HG03064 (cell line): ENCODE results near the gene CELF5.

Source experiments
- ATAC-seq: cut with Tn5 transposase; IDR thresholded peaks from one replicate; pipeline ENCODE4 v1.9.1; 2021; ENCODE audit warnings: low read depth; ENCODE audit not compliant: unreplicated experiment

CELF5 gene

DNA sequence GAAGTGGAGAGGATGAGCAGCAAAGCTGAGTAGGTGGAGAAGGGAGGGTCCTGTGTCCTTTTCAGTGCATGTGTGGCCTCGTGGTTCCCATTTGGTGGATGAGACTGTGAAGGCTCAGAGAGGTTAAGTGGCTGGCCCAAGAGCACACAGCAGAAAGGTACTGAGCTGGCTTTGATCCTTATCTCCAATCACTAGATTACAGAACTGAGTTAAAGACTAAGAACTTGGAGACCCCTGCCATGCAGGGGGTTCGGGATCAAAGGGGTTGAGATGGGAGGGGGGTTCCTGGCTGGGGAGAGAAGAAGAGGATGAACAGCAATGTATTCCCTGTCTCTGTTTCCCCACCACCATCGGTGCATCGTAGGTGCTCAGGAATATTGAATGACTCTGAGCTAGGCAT is 11.8 kb downstream of the CELF5 start:
- ATAC-seq, result no peak

DNA sequence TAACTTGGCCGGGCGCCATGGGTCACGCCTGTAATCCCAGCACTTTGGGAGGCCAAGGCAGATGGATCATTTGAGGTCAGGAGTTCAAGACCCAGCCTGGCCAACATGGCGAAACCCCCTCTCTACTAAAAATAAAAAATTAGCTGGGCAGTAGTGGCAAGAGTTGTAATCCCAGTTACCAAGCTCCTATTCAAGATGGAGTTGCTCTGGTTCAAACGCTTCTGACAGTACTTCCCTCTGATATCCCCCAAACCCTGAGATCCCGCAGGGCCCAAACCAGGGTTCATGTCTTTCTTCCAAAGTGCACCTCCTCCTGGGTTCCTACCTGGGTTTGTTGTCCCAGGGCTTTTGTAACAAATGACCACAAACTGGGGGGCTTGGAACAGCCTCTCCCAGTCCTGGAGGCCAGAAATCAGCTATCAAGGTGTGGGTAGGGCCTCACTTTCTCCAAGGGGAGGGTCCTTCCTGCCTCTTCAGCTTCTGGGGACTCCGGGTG is 13.7 kb downstream of the CELF5 start:
- no peak for ATAC-seq

- no peak for ATAC-seq
Measured at GRCh38 chr19:3239367-3239766, 14.9 kb downstream of the CELF5 start.

DNA sequence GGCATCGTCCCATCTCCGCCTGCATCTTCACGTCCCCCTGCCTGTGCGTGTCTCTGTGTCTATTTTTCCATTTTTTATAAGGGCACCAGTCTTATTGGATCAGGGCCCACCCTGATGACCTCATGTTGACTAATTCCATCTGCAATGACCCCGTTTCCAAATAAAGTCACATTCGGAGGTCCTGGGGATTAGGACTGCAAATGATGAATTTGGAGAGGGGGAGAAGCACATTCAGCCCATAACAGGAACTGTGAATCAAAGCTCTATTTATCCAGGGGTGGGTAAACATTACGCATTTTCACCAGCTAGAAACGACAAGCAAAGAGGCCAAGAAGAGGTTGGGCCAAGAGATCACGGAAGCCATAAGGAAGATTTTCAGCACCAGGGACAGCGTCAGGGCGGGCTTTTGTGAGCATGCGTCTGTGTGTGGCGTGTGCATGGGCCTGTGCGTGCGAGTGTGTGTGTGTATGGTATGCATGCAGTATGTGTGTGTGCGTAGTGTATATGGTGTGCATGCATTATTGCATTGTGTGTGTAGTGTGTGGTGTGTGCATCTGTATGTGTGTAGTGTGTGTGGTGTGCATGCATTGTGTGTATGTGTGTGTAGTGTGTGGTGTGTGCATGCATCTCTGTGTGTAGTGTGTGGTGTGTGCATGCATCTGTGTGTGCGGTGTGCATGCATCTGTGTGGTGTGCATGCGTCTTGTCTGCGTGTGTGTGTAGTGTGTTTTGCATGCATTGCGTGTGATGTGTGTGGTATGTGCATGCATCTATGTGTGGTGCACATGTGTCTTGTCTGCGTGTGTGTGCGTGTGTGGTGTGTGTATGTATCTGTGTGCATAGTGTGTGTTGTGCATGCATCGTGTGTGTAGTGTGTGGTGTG is 19.6 kb downstream of the CELF5 start:
- no peak for ATAC-seq

DNA sequence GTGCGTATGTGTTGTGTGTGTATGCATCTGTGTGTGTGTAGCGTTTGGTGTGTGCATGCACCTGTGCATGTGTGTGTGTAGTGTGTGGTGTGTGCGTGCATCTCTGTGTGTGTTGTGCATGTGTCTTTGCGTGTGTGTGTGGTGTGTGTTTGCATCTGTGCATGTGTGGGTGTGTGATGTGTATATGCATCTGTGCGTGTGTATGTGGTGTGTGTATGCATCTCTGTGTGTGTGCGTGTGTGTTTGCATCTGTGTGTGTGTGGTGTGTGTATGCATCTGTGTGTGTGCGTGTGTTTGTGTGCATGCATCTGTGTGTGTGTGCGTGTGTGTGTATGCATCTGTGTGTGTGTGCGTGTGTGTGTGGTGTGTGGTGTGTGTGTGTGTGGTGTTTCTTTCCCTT is 20.6 kb downstream of the CELF5 start:
- ATAC-seq, result no peak

GRCh38 chr19:3248728-3249326 is 24.4 kb downstream of the CELF5 start:
- no peak for ATAC-seq

GRCh38 chr19:3249408-3249807 is 24.9 kb downstream of the CELF5 start:
- no peak for ATAC-seq

DNA sequence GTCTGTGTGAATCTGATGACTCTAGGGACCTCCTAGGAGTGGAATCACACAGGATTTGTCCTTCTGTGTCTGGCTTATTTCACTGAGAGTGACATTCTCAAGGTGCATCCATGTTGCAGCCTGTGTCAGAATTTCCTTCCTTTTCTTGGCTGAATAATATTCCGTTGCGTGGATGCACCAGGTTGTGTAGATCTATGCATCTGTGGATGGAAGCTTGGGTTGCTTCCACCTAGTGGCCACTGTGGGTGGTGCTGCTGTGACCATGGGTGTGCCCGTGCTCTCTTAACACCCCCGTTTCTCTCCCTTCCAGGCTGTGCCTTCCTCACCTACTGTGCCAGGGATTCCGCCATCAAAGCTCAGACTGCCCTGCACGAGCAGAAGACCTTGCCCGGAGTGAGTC is 26.2 kb downstream of the CELF5 start:
- no peak for ATAC-seq

- ATAC-seq, result no peak
Measured at GRCh38 chr19:3251229-3251628, 26.8 kb downstream of the CELF5 start.

DNA sequence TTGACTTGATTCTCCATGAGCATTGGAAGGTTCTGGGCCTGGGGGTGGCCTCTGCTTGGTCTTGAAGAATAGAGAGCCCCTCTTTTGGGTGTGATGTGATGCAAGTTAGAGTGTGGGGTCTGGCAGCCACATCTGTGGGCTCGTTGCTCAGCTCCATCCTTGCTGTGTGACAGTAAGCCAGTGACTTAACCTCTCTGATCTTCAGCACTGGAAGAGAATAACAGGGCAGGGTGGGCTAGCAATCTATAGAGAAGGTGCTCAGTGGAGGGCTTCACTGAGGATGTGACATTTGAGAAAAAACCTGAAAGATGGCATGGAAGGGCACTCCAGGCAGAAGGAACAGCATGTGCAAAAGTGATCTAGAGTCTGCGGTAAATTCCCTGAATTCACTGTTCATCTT is 28.2 kb downstream of the CELF5 start:
- no peak for ATAC-seq

DNA sequence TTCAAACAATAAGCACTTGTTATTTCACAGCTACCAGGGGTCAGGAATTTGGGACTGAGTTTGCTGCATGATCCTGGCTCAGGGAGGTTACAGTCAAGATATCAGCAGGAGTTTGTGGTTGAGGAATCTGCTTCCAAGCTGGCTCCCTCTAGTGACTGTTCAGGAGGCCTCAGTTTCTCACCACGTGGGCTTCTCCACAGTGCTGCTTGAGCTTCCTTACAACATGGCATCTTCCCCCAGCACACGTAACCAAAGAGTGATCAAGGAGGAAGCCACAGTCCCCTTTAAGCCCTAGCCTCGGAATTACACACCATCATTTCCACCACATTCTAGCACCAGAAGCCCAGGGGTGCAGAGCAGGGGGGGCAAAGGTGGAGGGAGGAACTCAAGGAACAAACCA is 28.8 kb downstream of the CELF5 start:
- ATAC-seq, result no peak

DNA sequence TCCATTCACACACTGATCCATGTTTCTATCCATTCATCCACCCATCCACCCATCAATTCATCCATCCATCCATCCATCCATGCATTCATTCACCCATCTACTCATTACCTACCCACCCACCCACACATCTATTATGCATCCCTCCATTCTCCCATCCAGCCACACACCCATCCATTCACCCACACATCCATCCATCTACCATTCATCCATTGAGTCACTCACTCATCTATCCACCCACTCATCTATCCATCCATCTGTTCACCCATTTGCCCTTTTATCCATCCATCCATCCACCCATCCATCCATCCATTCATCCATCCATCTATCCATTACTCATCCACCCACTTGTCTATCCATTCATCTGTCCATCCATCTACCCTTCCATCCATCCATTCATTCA is 30.1 kb downstream of the CELF5 start:
- ATAC-seq, result no peak

DNA sequence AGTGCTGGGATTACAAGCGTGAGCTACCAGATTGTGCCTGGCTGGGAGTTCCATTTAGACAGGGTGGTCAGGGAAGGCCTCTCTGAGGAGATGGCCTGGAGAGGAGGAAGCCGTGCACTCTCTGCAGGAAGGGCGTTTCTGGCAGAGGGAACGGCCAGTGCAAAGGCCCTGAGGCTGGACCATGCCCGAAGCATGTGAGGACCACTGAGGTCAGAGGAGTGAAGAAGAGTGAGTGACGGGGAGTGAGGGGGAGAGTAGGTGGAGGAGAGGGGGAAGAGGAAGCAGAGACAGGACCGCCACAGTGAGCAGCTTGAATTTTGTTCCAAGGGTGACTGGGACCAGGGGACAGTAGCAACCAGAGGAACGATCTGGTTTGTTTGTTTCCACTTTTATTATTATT is 32.6 kb downstream of the CELF5 start:
- no peak for ATAC-seq

- no peak for ATAC-seq
Measured at GRCh38 chr19:3262362-3262761, 37.9 kb downstream of the CELF5 start.

- no peak for ATAC-seq
Measured at GRCh38 chr19:3263866-3264265, 39.4 kb downstream of the CELF5 start.

- ATAC-seq, result no peak
Measured at GRCh38 chr19:3265432-3265831, 41.0 kb downstream of the CELF5 start.

DNA sequence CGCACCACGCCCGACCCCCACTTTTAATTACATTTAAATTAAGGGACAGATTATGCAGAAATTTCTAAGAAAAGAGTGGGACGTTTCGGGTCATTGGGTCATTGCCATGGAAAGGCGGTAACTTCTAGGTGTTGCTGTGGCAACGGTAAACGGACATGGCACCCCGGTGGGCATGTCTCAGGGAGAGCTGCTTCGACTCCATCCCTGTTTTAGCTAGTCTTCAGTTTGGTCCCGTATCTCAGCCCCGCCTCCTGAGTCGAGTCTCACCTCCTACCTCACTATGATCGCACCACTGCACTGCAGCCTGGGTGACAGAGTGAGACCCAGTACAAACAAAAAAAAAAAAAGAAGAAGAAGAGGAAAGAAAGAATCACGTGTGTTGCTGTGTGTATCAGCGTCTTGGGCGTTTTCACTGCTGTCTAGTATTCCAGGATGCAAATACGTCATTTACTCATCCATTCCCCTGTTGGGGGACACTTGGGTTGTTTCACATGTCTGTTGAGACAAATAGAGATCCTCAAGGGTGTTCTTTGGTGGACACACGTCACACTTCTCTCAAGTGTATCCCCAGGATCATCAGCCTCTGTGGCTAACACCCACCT is 41.7 kb downstream of the CELF5 start:
- no peak for ATAC-seq

GRCh38 chr19:3266792-3267514 is 42.5 kb downstream of the CELF5 start:
- no peak for ATAC-seq

GRCh38 chr19:3268326-3268725 is 43.9 kb downstream of the CELF5 start:
- ATAC-seq, result no peak

DNA sequence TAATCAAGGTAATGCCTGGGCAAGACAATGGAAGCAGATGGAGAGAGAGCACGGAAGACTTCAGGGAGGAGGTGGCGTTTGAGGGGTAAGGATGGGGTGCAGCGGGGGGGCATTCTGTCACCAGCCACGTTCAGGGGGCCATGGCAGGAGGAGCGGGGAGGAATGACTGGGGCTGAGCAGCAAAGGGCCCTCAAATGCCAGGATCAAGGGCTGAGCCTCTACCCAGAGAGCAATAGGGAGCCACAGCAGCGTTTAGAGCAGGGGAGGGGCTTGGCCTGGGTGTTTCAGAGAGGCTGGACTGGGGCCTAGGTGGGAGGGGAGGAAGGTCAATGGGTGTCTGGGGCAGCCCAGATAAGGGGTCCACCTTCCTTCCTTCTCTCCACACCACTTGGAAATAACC is 44.3 kb downstream of the CELF5 start:
- ATAC-seq, result no peak
